ENCODE results near the gene GRID2.

The GRID2 gene

DNA sequence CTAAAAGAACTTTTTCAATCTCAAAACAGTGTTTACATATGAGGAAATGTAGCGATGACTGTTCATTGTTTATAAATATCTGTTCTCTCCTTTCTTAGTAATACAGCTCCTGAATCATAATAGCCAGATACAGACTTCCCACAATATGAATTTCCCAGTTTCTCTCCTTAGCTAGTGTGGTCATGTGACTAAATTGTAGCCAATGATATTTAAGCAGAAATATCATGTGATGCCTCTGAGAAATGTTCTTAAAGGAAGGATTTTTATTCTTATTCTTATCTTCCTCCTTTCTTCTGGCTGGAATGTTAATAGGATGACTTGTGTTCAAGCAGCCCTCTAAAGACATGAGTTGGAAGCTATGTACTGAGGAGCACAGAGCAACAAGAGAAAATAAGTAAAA, 1141.1 kb downstream of the GRID2 start:
- DNase-seq, result no peak

DNA sequence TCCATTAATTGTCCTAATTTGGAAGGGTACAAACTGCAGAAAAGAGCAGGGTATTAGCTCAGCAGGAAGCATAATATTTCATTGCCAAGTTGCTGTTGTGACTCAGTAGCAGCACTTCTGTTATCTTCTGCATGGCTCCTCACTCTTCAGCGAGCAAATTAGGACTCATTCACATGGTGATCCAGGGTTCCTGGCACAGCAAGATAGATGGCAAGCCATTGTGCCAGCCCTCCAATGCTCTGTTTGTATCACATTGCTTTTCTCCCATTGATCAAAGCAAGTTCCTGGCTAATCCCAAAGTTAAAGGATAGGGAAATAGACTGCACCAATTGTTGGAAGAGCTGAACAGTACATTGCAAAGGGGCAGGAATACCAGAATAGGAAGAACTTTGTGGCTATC, 1142.3 kb downstream of the GRID2 start:
- no peak for DNase-seq

DNA sequence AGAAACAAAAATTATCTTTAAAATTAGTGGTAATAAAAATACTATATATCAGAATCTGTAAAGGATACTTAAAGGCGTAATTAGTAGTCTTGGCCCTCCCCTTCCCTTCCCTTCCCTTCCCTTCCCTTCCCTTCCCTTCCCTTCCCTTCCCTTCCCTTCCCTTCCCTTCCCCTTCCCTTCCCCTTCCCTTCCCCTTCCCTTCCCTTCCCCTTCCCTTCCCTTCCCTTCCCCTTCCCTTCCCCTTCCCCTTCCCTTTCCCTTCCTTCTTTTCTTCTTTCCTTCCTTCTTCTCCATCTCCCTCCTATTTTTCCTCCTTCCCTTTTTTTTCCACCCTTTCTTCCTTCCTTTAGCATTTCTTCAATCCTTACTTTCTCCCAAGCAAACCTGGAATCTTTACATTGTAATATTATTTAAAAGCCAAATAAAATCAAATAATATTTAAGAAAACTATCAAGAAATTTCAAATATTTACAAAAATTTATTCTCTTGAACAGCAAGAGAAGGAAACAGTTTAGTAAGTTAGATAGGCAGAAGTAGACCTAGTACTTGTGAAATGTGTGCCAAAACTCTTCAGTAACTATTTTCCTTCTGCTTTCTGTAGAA, 1145.0 kb downstream of the GRID2 start:
- no peak for DNase-seq

DNA sequence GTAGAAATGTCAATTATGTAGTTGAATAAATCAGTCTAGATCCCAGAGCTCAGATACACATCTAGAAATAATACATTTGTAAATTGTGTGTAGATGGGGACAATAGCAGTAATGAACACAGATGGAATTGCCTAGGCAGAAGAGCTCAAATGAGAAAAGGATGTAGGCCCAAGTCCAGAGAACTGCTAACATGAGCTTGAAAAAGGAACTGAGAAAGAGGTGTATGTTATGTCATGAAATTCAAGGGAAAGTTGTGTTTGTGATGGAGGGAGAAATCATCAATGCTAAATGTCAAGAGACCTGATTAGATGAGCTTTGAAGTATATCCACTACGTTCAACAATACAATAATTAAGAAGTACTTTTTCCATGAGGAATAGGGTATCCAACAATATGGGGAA, 1148.2 kb downstream of the GRID2 start:
- no peak for DNase-seq

DNA sequence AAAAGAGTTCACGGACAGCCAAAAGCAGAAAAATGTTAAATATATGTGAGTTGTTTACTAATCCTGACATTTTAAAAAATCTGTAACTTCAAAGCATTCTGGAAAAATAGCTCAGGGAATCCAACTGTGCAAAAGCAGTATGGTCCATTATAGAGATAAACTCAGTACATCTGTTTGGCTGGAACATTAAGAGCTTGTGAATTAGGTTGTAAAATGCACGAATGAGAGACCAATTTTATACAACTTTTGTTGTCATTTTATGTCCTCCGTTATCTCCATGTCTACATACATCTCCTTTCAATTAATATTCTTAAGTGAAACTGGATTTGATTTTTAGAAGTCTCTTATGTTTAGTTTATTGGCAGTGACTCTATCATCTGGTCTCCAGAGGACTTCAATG, 1157.8 kb downstream of the GRID2 start:
- no peak for DNase-seq

DNA sequence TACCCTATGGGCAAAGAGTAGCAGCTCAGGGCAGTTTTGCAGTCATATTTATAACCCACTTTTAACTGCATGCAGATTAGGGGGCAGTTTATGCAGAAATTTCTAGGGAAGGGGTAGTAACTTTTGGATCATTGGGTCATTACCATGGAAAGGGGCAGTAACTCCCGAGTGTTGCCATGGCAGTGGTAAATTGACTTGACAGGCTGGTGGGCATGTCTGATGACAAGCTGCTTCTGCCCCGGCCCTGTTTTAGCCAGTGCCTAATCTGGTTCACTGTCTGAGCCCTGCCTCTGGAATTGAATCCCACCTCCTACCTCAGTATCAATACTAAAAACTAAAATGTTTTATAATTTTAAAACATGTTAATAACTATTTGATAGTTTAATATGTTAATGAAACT, 1162.7 kb downstream of the GRID2 start:
- no peak for DNase-seq

DNA sequence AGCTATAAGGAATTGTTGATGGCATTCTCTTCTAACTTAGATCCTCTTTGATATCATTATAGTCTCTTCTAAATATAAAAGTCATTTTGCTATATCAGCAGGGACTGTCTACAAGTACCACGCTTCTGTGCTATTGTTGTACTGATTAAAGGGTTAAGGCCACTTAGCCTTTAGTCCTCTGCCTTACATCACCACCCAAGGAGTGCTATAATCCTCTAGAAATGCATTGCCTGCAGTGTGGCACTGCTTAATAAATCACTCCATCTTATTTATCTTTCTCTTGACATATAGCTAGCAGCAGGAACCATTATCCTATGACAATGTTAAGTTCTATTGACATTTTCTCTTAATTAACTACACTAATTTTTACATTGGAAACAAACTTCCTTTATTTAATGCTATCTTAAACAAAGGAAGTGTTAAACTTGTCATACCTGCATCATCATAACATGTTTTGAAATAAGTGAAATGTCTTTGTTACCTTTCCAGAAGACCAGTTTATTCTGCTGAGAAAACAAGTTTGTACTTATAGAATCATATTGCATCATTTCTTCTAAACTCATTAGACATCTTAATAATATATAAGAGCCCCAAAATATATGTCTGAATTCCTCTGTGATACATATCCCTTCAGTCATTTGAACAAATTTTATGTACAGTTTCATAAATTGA, 1163.9 kb downstream of the GRID2 start:
- no peak for DNase-seq

DNA sequence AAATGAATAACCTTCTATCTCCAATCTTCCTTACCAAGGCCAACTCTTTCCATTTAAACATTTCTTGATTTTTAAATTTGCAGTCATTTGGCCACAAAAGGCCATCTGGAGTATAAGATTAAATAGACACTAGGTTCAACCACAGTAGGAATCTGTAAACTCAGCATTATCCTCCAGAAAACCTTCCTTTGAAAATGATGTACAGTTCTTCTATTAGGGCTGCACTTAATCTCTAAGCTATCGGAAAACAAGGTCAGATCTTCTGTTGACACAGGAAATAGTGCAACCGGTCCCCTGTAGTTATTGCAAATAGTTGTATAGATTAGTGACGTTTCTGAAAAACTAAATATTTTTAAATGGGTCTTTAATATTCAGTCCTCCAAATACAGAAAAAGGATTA, 1165.8 kb downstream of the GRID2 start:
- DNase-seq, result no peak

DNA sequence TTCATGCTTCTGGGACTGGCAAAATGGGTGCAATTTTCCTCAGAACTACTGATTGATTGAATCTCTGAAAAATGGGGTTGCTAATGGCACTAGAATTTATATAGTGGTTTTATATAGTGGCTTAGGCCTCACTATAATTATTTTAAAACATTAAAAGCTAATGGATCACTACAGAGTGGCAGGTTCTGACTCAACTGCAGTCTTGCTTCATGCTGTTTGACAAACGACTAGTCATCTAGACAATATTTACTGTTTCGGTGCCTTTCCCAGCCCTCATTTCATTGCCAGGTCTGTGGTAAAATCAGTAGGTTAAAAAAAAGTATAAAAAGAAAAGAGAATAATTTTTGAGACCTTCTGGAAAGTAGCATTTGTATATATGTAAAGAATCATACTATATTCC, 1172.0 kb downstream of the GRID2 start:
- DNase-seq, result no peak

DNA sequence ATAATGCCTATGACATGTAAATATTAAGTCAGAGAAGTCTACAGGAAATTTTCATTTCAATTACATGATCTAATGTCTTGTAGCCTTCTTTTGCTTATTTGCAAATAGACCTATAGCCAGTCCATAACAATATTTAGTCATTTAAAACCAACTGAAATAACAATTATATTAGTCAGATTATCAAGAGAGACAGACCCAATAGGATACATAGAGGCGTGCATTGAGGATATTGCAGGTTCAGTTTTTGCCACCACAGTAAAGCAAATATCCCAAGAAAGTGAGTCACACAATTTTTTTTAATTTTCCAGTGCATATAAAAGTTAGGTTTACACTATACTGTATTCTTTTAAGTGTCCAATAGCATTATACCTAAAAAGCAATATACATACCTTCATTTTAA, 1175.0 kb downstream of the GRID2 start:
- DNase-seq, result no peak

DNA sequence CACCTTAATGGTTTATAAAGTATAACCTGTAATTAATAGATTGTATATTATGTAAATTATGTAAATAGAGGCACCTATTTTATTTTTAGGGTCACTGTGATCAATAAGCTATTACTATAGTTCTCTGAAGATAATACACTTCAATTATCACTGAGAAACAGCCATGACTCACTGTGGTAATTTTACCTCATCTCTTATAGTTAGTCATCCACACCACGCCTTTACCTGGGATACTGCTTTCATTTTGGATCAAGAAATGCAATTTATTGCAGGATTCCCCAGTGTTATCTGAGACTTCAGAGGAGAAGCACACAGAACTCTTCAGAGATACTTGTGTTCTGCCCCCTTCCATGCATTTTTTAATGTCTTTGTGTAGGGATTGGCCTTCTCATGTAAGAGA, 1176.7 kb downstream of the GRID2 start:
- DNase-seq, result no peak

DNA sequence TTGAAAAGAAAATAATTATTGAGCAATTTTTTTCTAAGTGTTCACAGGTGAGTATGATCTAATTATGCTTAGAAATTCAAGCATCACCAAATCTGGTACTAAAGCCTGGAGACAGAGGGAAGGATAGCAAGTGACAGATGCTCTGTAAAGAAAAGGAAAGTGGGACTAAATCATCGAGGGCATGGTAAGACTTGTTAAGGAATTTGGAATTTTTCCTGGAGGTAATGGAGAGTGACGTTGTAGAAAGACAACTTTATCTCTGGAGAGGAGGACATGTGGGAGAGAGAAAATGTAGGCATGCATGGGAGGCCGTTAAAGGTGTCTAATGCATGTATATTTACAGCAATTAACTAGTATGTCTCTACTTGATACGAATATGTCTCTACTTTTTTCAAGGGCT, 1191.6 kb downstream of the GRID2 start:
- no peak for DNase-seq

DNA sequence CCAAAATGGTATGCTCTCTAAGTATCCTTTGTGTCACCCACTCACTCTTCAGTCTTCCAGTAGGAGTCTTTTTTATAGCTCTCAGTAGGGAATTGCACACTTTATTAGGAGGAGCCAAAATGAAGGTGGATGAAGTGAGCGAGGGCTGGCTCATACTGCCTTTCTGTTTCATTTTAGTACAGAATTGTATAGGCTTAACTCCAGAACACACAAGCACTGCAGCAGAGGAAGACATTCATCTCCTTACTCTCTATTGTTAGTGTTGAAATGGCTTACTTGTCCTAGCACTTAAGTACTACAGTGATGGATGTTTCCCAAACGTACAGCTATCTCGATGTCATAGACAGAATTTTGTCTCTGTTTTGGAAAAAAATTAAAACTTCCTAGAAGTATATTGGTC, 1197.5 kb downstream of the GRID2 start:
- no peak for DNase-seq

DNA sequence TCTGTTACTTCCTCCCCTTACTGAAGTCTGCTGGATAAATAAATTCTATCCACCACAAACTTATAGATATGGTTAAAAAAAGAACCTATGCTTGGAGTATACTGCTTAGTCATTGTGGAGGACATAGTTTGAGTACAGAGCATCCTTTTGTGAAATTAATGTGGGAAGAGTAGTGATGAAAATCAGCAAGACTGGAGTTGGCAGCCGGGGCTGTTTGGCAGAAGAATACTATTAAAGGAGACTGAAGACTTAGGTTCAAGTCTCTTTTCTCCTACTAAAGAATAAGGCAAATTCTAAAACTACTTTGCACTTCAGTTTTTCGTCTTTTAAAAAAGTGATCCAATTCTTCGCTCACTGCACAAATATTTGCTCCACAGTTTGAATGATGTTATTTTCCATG, 1198.2 kb downstream of the GRID2 start:
- DNase-seq, result peak; percentile 27

DNA sequence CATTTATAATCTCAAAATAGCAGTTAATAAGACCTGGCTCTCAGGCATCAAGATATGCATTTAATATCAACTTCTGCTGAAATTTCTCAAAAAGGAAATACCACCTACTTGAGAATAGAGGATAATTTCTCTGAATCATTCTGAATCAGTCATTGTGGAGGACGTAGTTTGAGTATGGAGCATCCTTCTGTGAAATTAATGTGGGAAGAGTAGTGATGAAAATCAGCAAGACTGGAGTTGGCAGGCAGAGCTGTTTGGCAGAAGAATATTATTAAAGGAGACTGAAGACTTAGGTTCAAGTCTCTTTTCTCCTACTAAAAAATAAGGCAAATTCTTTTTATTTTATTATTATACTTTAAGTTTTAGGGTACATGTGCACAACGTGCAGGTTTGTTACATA, 1199.2 kb downstream of the GRID2 start:
- peak; percentile 22 for DNase-seq

DNA sequence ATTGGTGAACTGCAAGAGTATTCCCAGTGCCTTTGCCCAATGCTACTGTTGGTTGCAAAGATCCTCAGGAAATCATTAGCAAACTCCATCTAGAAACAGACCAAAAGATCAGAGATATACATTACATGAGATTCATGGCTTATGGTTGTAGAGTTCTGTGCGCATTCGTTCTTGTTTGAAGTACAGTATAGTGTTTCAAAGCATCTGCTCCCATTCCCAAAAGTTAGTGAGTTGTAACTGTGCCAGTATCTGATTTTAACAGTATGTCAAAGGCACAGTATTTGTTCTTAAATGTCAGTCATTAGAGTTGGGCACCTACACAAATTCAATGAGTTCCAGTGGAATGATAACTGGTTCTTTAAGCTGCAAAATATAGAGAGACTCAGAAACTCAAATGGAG, 1210.1 kb downstream of the GRID2 start:
- no peak for DNase-seq

DNA sequence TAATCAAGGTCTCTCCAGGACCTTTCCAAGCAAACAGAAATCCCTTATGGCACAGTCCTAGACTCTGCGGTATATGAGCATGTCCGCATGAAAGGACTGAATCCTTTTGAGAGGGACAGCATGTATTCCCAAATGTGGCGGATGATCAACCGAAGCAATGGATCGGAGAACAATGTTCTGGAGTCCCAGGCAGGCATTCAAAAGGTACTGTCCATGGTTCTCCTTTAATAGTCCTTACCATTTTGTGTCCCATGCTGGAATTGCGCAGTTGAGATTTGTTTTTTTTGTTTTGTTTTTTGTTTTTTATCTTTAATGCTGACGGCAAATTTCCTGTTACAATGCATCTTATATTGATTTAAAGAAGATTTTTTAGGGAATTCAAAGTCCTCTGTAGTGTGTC, 1211.4 kb downstream of the GRID2 start:
- DNase-seq, result no peak

DNA sequence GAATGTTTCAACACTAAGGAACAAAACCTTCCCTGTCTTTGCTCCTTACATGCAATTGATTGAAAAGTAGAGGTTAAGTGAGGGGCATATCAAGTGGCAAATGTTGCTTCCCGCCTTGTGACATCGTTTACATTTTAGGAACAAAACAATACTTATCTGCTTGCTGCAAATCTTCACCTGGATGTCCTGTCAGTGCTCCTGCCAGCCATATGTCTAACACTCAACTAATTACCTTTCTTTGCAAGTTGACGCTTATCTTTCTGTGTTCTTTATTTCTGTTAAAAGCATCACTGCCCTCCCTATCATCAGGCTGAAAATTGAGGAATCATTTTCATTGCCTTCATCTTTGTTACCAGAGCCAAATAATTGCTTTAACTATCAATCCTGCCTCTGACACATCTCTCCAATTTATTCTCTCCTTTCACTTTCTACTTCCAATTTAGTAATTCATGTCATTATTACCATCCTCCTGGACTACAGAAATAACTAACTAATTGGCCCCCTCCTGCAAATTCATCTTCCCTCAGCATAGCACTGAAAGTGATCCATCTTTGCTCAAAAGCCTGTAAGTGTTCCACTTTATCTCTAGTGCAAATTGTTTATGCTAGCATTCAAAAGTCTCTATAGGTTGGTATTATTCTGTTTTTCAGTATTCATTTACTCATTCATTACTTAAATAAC, 1226.1 kb downstream of the GRID2 start:
- no peak for DNase-seq

DNA sequence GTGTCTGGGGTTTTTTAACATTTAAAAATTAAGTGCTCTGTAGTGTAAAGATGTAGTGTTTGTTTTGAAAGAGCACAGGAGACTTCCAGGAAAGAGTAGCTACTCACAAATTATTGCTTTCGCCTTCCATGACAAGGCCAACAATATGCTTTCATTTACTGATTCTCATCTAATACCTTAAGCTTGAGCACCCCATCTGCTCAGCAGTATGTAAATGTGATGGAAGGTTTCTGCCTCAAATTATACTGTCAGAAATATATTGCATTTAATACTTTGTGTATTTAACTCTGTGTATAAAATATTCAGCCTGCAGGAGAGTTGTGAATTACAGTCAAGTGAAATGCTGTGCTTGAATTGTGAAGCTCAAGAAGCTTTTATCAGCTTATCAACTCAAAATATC, 1228.5 kb downstream of the GRID2 start:
- DNase-seq, result no peak

DNA sequence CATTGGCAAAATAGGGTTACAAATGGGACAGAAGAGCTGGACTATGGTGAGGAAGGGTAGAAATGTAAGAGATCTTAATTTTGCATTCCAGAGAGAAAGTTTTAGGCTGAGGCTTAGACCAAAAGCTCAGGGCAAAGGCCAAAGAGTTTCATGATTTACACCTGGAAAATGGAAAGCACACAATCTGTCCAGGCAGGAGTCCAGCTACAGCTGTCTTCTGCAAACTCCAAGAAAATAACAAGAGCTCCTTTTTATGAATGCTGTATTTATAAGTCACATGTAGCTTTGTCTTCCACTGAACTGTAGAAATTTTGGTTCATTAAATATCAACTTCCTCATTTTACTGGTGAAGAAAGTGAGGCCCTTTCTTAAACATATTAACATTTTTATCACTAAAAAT, 1236.8 kb downstream of the GRID2 start:
- no peak for DNase-seq

DNA sequence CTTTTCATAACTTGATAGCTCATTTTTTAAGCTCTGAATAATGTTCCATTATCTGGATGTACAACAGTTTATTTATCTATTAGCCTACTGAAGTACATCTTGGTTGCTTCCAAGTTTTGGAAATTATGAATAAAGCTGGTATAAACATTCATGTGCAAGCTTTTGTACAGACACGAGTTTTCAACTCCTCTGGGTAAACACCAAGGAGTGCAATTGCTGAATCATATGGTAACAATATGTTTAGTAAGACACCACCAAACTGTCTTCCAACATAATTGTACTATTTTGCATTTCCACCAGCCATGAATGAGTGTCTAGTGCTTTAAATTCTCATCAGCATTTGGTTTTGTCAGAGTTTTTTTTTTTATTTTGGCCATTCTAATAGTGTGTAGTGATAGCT, 1258.1 kb downstream of the GRID2 start:
- DNase-seq, result no peak

DNA sequence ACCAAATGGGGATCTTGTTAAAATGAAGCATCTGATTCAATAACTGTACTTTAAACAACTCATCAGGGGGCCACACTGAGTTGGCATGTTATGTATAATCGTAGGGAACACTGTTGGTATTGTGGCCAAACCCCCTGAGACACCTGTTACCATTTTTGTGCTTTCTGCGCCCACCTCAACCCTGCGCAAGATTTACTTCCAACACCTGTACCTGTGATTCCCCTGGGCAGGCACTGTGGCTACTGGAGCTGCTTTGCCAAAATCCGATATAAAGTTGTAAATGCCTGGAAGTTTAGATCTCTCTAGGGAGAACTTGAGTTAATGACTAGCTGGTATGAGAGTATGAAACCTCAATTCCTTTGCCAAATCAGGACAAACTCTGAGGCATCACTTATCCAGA, 1265.0 kb downstream of the GRID2 start:
- DNase-seq, result no peak

DNA sequence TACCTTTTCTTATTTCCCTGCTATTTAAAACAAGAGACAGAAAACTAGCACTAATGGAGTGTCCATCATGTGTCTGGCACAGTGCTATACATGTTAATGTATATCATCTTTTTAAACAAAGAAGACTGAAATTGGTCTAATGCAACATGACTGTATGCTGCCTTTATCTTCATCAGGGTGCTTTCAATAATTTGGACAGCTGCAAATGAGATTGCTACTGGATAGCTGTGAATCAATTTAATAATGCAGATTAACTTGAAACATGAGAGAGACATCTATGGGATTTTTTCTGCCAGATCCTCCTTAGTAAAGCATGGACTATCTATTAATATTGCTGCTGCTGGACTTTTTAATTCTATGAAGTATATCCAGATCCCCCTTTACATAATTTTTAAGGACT, 1269.5 kb downstream of the GRID2 start:
- DNase-seq, result no peak

DNA sequence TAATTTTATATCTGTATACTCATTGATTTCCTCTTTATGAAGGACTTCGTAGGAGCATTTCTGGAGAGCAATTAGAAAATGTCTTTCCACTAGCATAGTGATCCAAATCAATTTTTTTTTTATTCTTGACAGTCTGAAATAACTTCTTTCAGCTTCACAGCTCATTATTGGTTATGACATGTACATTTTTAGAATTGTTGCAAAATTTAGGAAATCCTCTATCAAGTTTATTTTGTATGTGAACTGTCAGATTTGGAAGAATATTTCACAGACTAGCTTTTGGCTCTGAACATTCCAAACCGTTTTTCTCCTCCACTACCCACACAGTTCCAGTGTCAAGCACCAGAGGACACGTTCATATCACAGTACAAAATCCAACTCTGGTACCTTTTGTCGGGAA, 1275.2 kb downstream of the GRID2 start:
- DNase-seq, result no peak

DNA sequence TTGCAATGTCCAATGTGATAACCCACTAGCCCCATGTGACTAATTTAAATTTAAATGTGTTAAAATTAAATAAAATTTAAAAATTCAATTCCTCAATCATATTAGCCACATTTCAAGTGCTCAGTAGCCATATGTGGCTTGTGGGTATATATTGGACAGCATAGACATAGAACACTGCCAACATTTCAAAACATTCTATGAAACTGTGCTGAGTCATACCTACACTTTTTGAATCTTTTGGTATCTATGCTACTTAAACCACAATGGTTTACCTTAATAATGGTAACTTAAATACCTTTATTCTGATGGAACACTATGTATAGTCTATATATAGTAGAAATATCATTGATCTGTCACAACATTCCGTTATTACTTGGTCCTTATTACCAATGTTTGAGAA, 1301.4 kb downstream of the GRID2 start:
- DNase-seq, result no peak
